Trophoblast cell (in vitro differentiated cells and primary cell): ENCODE data around the gene SPTB.

Source experiments
- DNase-seq, 2 donors: peaks; one replicate each; pipeline ENCODE4 v3.0.0-alpha.2; 2016
- H2AFZ ChIP-seq: 2 replicates; pipeline ENCODE4 v1.6.1; 2013; ENCODE audit warnings: low read length, moderate library complexity, mild to moderate bottlenecking; ENCODE audit not compliant: insufficient read depth, poor library complexity
- H2AK5ac ChIP-seq: 2 replicates; pipeline ENCODE4 v1.6.1; 2013; ENCODE audit warnings: mild to moderate bottlenecking, low read length
- H2BK120ac ChIP-seq: 2 replicates; pipeline ENCODE4 v1.6.1; 2013; ENCODE audit warnings: low read length, mild to moderate bottlenecking, moderate library complexity; ENCODE audit not compliant: insufficient read depth, poor library complexity
- H2BK12ac ChIP-seq: 2 replicates; pipeline ENCODE4 v1.6.1; 2013; ENCODE audit warnings: mild to moderate bottlenecking, low read length, moderate library complexity
- H2BK5ac ChIP-seq: 2 replicates; pipeline ENCODE4 v1.6.1; 2013; ENCODE audit warnings: low read length, low read depth, moderate library complexity, mild to moderate bottlenecking; ENCODE audit not compliant: poor library complexity
- H3K14ac ChIP-seq: 2 replicates; pipeline ENCODE4 v1.6.1; 2013; ENCODE audit warnings: mild to moderate bottlenecking, low read length
- H3K18ac ChIP-seq: 2 replicates; pipeline ENCODE4 v1.6.1; 2013; ENCODE audit warnings: mild to moderate bottlenecking, low read length
- H3K23ac ChIP-seq: 2 replicates; pipeline ENCODE4 v1.6.1; 2013; ENCODE audit warnings: low read length
- H3K27ac ChIP-seq: 2 replicates; pipeline ENCODE4 v1.5.1; 2013; ENCODE audit warnings: low read depth, mild to moderate bottlenecking, inconsistent platforms, low read length, moderate library complexity
- H3K27me3 ChIP-seq: 2 replicates; pipeline ENCODE4 v1.6.1; 2013; ENCODE audit warnings: inconsistent platforms, mild to moderate bottlenecking, low read length, moderate library complexity; ENCODE audit not compliant: insufficient read depth
- H3K36me3 ChIP-seq, 2 experiments: 1 replicate in 1 of 2; 2 replicates in 1 of 2; pipeline ENCODE4 v1.6.1; 2013; ENCODE audit warnings: low read length in 2 of 2, mild to moderate bottlenecking in 2 of 2, moderate library complexity in 1 of 2; ENCODE audit not compliant: insufficient read depth in 2 of 2, control insufficient read depth in 1 of 2
- H3K4ac ChIP-seq: 2 replicates; pipeline ENCODE4 v1.6.1; 2013; ENCODE audit warnings: low read depth, mild to moderate bottlenecking, low read length, moderate library complexity
- H3K4me1 ChIP-seq, 2 experiments: 1 replicate in 1 of 2; 2 replicates in 1 of 2; pipeline ENCODE4 v1.6.1; 2013; ENCODE audit warnings: low read length in 2 of 2, mild to moderate bottlenecking in 2 of 2, moderate library complexity in 1 of 2; ENCODE audit not compliant: insufficient read depth in 2 of 2, control insufficient read depth in 1 of 2
- H3K4me2 ChIP-seq: 2 replicates; pipeline ENCODE4 v1.6.1; 2013; ENCODE audit warnings: inconsistent platforms, mild to moderate bottlenecking, low read length, moderate library complexity
- H3K4me3 ChIP-seq: 2 replicates; pipeline ENCODE4 v1.5.1; 2013; ENCODE audit warnings: mild to moderate bottlenecking, low read depth, low read length, inconsistent platforms
- H3K79me1 ChIP-seq: one replicate; pipeline ENCODE4 v1.6.1; 2013; ENCODE audit warnings: low read length
- H3K79me2 ChIP-seq: 2 replicates; pipeline ENCODE4 v1.6.1; 2013; ENCODE audit warnings: low read length, mild to moderate bottlenecking; ENCODE audit not compliant: control insufficient read depth, insufficient read depth, poor library complexity
- H3K9ac ChIP-seq: 2 replicates; pipeline ENCODE4 v1.6.1; 2013; ENCODE audit warnings: mild to moderate bottlenecking, low read length
- H3K9me3 ChIP-seq: 2 replicates; pipeline ENCODE4 v1.6.1; 2013; ENCODE audit warnings: low read depth, mild to moderate bottlenecking, control low read depth, inconsistent platforms, low read length; ENCODE audit not compliant: insufficient read depth
- H4K12ac ChIP-seq: 2 replicates; pipeline ENCODE4 v1.6.1; 2013; ENCODE audit warnings: low read depth, mild to moderate bottlenecking, low read length, moderate library complexity
- H4K8ac ChIP-seq: 2 replicates; pipeline ENCODE4 v1.6.1; 2013; ENCODE audit warnings: low read depth, mild to moderate bottlenecking, low read length, moderate library complexity
- H4K91ac ChIP-seq: one replicate; pipeline ENCODE4 v1.6.1; 2013; ENCODE audit warnings: low read depth, mild to moderate bottlenecking, low read length, moderate library complexity
- WGBS: extraction: QIAGEN DNeasy Blood & Tissue Kit; methylation state at CpG from one replicate; pipeline ENCODE4 v1.1.7; 2013; ENCODE audit warnings: missing lambda C conversion rate; ENCODE audit not compliant: insufficient read length, insufficient coverage; ENCODE audit errors: extremely low coverage; 5-methylcytosine and 5-hydroxymethylcytosine counted together

Gene SPTB

DNA sequence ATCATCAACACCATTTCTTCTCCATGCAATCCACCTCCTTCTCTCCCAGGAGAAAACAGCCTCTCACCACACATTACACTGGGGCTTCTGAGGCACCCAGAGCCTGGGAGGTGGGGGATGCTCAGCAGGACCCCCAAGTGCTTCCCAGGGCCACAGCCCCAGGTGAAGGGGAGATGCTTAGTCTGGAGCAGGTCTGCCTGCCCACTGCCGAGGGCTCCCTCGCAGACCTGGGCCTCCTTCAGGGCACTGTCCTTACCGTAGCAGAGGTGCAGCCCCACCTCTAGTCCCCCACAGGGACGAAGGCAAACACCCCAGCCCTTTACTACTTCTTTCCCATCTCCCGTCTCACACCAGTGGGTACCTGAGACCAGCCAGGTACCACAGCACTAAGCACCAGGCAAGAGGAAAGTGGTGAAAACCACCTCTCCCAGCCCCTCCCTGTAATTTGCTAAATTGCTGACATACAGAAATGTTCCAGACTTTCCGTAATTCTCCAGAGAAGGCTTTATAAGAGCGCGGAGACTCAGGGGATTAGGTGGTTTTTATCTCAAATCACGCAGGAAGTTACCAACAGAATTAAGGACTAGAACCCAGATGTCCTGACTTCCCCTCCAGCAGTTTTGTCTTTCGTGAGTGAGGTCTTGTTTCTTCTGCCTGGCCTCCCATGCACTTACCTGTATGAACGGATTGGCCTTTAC is 116.5 kb downstream of the SPTB start:
- Histone ChIP-seq H3K14ac (peak overlapping the region; percentile 4), H3K23ac (no peak overlapping the region), H3K4me1 (peaks cover 34 to 40% of the 10 kb centered on the region in 2 experiments), H4K12ac (no peak overlapping the region), H3K27ac (no peak overlapping the region), H2AK5ac (peak overlapping the region; percentile 54), H4K8ac (peak overlapping the region; percentile 16), H3K18ac (no peak overlapping the region), H2BK120ac (no peak overlapping the region), H3K9ac (no peak overlapping the region), H3K4me2 (no peak overlapping the region), H4K91ac (no peak overlapping the region), H2AFZ (no peak overlapping the region), H3K4me3 (no peak overlapping the region), H2BK12ac (peak overlapping the region; percentile 15), H3K79me1 (peaks cover 28% of the 10 kb centered on the region), H3K79me2 (peaks cover under 1% of the 10 kb centered on the region), H3K4ac (no peak overlapping the region), H3K36me3 (no peaks in the 10 kb centered on the region), H2BK5ac (no peak overlapping the region), H3K27me3 (no peaks in the 10 kb centered on the region), H3K9me3 (peaks cover 9% of the 10 kb centered on the region)
- no CpG with 5 or more reads among the region's 11 CpGs for WGBS
- DNase-seq, result no peak

DNA sequence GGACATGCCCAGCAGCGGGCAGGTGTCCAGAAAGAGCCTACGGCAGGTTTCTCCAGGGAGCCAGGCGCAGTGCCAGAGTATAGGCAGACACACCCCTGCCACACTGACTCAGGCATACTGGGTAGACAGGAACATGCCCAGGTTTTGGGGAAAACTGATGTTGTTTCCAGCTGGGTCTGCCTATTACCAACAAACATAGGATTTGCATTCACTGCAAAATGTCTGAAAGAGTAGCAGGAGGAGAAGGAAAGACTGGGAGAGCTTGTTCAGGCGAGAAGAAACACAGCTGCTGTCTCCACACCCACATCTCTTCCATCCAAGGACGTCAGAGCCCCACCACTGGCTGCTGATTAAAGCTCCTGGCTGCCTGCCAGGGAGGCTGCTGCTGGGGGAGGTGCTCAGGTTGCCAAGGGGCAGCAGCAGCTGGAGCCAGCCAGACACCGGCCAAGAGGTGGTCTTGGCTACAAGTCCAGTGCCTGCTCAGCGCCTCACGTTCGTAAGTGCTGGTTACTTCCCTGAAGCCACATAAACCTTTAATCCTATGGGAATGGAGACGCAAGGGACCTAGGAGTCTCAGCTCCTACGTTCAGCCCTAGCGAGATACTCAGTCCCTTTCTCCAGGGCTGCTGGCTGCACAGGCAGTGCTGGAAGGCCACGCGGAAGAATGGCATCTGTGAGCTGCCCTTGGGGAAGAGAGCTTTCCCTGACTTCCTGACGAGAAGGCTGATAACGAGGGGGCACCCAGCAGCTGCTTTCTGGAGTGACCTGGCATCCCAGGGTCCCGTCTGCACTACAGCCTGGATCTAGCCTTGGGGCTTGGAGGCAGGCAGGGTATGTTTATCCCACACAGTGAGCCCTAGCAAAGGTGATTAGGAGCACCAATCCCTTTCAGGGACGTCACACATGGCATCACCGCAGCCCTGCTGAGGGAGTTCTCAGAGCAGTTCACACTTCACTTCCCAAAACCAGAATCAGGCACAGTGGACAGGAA is 117.4 kb downstream of the SPTB start:
- Histone ChIP-seq H4K12ac (no peak overlapping the region), H3K79me1 (peaks cover 37% of the 10 kb centered on the region), H2BK120ac (peak overlapping the region; percentile 48), H4K91ac (peak overlapping the region; percentile 40), H3K4ac (no peak overlapping the region), H3K4me1 (peaks cover 43 to 49% of the 10 kb centered on the region in 2 experiments), H3K9ac (no peak overlapping the region), H3K14ac (peak overlapping the region; percentile 44), H2AK5ac (no peak overlapping the region), H4K8ac (no peak overlapping the region), H2BK12ac (peak overlapping the region; percentile 51), H3K23ac (no peak overlapping the region), H3K9me3 (peaks cover 9% of the 10 kb centered on the region), H3K36me3 (no peaks in the 10 kb centered on the region), H3K4me2 (no peak overlapping the region), H3K4me3 (no peak overlapping the region), H3K27me3 (no peaks in the 10 kb centered on the region), H3K79me2 (peaks cover 7% of the 10 kb centered on the region), H3K18ac (no peak overlapping the region), H3K27ac (no peak overlapping the region), H2BK5ac (peak overlapping the region; percentile 3), H2AFZ (no peak overlapping the region)
- peak in 1 of 2 donors; percentile 9 for DNase-seq
- no CpG with 5 or more reads among the region's 19 CpGs for WGBS

DNA sequence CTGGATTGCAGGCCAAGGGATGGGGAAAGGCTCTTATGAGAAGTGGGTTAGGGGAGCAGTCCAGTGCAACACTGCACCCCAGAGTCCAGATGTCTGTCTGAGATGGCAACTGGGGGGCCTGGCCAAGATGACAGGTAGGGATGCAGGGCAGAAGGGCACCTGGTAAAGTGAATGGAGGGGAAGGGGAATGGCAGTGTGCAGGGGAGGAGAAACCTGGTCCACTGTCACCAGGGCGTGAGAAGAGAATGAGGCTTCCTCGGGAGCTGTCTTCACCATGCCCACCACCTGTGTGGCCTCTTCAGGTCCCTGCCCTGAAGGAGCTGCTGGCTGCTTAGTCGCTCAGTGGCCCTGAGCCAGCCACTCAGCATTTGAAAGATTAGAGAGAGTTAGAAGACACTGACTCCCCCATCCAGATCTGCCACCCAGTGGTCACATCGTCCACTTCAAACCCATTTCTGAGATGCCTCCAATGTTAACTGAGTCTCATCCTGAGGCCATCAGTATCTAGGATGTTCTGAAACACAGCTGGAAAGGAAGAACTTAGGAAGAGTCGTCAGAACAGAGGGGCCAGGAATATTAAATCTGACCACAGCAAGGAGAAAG is 118.2 kb downstream of the SPTB start:
- no peaks in the 10 kb centered on the region for H3K27me3 ChIP-seq
- no peak overlapping the region for H3K27ac ChIP-seq
- H3K4me3 ChIP-seq, result no peak overlapping the region
- no peak overlapping the region for H4K12ac ChIP-seq
- no peaks in the 10 kb centered on the region for H3K36me3 ChIP-seq
- no peak overlapping the region for H2AK5ac ChIP-seq
- WGBS, result no CpG with 5 or more reads among the region's 5 CpGs
- H2BK120ac ChIP-seq, result no peak overlapping the region
- peaks cover 9% of the 10 kb centered on the region for H3K9me3 ChIP-seq
- no peak overlapping the region for H2BK5ac ChIP-seq
- H3K14ac ChIP-seq, result peak overlapping the region; percentile 11
- no peak overlapping the region for H3K4me2 ChIP-seq
- H3K18ac ChIP-seq, result no peak overlapping the region
- H4K8ac ChIP-seq, result no peak overlapping the region
- H3K9ac ChIP-seq, result no peak overlapping the region
- peak; percentile 24 to 56 for DNase-seq
- H3K4ac ChIP-seq, result no peak overlapping the region
- no peak overlapping the region for H2AFZ ChIP-seq
- H2BK12ac ChIP-seq, result no peak overlapping the region
- peaks cover 7% of the 10 kb centered on the region for H3K79me2 ChIP-seq
- H3K79me1 ChIP-seq, result peaks cover 44% of the 10 kb centered on the region
- H4K91ac ChIP-seq, result peak overlapping the region; percentile 40
- no peak overlapping the region for H3K23ac ChIP-seq
- H3K4me1 ChIP-seq, result peaks cover 50 to 57% of the 10 kb centered on the region in 2 experiments

DNA sequence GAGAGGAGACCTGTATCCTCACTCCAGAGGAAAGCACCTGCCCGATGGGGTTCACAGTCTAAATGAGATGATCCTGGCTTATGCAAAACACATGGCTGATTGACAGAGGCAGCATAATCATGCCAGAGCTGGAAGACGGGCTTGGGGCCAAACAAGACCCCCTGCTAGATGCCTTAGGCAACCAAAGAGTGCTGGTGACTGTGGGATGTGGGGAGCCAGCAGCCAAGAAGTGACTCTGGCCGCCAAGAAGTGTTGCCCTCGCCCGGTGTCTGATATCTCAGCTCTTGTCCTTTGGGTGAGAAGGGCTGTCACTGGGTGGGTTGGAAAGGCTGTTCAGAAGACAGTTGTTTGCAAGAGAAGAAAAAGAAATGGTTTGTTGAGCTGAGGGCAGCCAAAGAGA is 118.8 kb downstream of the SPTB start:
- Histone ChIP-seq H2AK5ac (peak overlapping the region; percentile 18), H4K12ac (no peak overlapping the region), H3K79me2 (peaks cover 7% of the 10 kb centered on the region), H3K9me3 (peaks cover 7% of the 10 kb centered on the region), H2AFZ (no peak overlapping the region), H3K9ac (no peak overlapping the region), H3K4me1 (peaks cover 50 to 55% of the 10 kb centered on the region in 2 experiments), H3K4ac (no peak overlapping the region), H3K14ac (peak overlapping the region; percentile 18), H3K27me3 (no peaks in the 10 kb centered on the region), H3K27ac (no peak overlapping the region), H4K8ac (no peak overlapping the region), H4K91ac (no peak overlapping the region), H3K36me3 (no peaks in the 10 kb centered on the region), H2BK120ac (no peak overlapping the region), H2BK12ac (peak overlapping the region; percentile 6), H3K79me1 (peaks cover 44% of the 10 kb centered on the region), H3K18ac (no peak overlapping the region), H3K4me2 (no peak overlapping the region), H2BK5ac (no peak overlapping the region), H3K23ac (no peak overlapping the region), H3K4me3 (no peak overlapping the region)
- DNase-seq, result no peak
- WGBS, result no CpG with 5 or more reads among the region's 5 CpGs
